ENCODE measurements around the gene HES6.
"Not testable (repeated sequence)": the region's sequence is repeated elsewhere in the genome, so short reads cannot be mapped to it uniquely, and the experiment has no call there.

Gene HES6

DNA sequence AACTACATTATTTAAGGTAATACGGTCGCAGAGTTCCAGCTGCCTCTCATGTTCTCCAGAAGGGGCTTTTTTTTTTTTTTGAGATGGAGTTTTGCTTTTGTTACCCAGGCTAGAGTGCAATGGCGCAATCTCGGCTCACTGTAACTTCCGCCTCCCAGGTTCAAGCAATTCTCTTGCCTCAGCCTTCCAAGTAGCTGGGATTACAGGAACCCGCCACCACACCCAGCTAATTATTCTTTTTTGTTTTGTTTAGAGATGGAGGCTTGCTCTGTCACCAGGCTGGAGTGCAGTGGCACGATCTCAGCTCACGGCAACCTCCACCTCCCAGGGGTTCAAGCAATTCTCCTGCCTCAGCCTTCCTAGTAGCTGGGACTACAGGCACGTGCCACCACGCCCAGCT, 33.6 kb upstream of the HES6 start:
- DNase-seq (ENCODE audit: low read depth in 2 of 2) = not testable (repeated sequence)

GRCh38 chr2:238272156-238272555, 32.3 kb upstream of the HES6 start:
- DNase-seq (ENCODE audit: low read depth in 2 of 2) = no peak

DNA sequence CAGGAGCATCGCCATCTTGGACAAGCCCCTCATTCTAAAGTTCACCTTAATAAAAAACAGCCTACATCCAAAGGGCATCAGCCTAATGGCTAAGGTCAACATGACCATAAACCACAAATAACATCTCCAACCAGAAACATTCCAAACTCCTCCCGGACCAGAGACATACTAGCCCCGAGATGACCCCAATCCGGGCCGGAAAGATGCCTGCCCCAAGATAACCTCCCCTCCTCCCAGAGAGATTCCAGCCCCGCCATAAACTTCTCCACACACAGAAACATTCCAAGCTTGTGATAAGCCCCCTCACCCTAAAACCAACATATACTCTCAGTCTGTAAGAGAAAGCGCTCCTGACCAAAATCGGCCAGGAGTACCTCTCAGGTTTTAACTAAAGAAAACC, 31.8 kb upstream of the HES6 start:
- not testable (repeated sequence) for DNase-seq (ENCODE audit: low read depth in 2 of 2)

DNA sequence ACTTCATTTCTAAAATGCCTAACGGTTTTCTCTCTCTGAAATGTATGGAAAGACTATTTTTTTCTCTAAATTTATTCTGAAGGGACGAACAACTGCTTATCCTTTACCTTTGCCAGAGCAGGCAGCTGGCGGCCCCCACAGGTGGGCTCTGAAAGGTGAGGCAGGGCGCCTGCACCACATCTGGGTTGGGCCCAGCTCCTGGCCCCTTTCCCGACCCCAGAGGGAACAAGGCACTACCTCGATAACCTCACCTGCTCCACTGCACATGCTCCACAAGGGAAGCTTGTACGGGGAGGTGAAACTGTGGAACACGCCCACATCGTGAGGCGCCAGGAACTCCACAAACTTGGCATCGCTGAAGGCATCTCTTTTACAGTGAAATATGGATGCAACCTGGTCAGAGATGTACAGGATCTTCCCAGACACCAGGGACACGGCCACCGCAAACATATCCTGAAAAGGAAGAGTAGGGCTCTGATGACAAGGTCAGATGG, 31.3 kb upstream of the HES6 start:
- DNase-seq (ENCODE audit: low read depth in 2 of 2) = no peak

DNA sequence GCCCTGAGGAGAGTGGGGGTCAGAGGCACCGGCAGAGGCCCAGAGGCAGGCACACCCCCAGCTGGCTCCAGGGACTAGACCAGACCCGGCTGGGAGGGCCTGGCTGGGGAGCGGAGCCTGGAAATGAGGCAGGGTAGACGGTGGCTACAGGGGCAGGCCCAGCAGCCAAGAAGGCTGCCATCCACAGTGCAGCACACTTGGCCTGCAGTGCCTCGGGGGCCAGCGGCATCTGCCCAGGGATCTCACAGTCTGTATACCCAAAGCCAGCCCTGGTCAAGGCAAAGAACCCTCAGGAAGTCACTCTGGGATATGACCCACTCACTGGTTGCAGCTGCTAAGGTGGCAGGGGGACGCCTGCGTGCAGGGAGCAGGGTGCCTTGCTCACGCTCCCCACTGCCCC, 30.8 kb upstream of the HES6 start:
- DNase-seq (ENCODE audit: low read depth in 2 of 2) = no peak

DNA sequence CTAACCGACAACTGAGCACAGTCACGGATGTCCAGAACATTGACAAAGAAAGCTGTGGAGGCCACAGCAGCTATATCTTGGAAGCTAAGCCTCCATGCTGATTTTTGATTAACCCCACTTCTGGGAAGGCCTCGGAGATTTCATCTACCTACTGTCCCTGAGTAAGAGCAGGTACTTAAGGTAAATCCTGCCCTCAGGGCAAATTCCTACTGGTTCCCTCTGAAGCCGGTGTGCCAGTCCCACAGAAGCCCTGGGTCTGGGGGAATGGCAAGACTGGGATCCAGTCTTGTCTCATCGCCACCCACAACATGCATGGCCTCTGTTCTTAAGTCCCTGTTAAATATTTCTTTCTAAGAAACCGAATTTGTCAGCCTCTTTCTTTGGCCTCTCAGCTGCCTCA, 29.9 kb upstream of the HES6 start:
- no peak for DNase-seq (ENCODE audit: low read depth in 2 of 2)

DNA sequence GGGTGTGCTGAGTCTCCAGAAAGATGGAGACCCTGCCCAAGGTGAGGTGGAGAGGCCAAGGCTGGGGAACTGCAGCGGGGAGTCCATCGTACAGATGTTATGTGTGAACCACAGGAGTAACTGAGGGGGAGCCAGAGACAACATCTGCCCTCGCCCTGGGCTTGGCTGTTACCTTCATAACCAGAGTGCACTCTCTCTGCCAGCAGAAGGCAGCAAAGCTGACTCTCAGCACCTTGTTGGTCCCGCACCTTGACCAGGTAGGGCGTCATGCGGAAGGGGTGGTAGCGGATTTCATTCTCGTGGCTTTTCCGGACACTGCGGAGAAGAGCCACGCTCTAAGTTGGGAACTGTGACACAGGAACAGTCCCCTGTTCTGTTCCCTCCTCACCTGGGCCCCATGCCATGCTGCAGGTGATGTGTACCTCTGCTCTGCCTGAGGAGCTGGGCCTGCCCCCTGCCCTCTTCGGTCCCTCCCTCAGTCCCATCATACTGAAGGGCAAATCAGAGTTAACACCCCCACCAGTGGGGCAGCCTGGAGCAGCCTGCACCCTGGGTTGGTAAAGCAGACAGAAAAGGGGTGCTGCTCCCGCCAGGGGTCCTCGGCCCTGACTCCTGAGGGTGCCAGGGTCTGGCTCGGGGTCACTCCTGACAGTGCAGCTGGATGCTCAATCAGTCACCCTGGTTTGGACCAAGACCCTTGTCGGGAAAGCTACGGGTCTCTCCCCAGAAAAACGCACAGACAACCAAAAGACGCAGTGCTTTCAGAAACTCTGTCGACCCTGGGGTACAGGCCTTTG, 28.2 kb upstream of the HES6 start:
- DNase-seq (ENCODE audit: low read depth in 2 of 2) = no peak

- no peak for DNase-seq (ENCODE audit: low read depth in 2 of 2)
These were observed 27.5 kb upstream of the HES6 start for GRCh38 chr2:238267341-238267710.

GRCh38 chr2:238265605-238266004, 25.8 kb upstream of the HES6 start:
- no peak for DNase-seq (ENCODE audit: low read depth in 2 of 2)

DNA sequence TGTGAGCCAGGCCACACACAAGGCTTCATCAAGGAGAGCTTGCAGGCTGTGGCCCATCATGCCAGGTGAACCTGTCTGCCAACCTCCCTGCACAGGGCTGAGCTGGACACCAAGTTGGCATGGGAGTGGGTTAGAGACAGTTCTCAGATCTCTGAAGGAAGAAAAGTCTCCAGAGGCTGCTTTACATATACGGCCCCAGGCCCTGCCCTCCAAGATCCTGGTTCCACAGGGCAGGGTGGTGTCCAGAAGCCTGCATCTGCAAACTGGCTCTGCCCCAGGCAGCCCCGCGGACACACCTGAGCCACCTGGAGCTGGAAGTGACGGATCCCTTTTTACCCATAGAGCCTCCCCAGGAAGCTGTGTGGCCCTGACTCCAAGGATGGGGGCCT, 24.2 kb upstream of the HES6 start:
- no peak for DNase-seq (ENCODE audit: low read depth in 2 of 2)

- DNase-seq (ENCODE audit: low read depth in 2 of 2) = peak; percentile 43 to 65
These were observed 23.6 kb upstream of the HES6 start for GRCh38 chr2:238263204-238264071.

DNA sequence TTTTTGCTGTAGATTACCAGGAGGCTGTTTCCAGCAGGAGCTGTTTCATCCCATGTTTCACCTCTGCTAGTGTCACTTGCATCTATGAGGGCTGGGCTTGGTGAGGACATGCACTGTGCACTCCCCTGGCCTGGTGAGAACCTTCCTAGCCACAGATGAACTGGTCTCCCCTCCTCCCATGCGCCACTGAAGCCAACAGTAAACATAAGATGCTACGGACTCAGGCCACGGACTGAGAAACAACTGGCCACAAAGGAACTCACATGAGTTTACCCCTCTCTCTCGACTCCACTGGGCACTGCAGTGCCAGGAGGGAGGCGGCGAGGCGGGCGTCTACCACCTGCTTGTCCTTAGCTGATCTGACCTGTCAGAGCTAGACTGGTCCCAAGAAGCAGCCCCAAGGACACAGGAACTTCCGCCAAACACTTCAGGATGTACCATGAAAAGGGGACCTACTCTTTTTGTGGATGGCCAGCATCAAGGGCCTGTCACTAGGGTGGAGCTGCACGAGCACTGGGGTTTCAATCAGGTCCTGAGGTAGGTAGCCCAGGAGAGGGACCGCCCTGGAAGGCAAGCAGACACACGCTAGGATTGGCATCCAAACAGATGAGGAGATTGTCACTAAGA, 22.8 kb upstream of the HES6 start:
- DNase-seq (ENCODE audit: low read depth in 2 of 2) = no peak

DNA sequence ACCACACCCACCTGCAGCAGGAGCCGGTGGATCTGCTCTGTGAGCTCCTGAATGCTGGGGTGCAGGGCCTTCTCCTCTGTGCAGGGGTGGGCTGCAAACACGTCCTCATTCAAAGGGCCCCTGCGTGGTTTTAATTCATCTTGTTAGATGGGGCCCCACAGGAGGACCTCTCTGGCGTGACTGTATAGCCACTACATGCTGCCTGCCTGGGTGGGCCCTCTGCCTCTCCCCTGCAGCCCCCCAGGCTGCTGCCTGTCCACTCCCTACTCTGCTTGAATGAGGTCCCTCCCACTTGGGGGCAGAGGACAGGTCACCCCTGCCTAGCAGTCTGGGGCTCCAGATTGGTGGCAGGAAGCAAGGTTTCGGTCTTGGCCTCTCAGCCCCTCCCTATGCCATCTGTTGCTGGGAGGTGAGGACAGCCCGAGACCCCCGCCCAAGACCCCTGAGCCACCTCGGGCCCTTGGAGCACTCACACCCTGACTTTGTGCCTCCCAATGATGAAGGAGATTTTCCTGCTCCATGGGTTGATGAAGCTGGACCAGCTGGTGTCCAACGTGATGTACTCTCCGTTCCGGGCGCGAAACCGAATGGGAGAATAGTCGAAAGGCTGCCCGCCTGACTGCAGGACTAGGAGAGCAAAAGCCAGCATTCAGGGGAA, 22.0 kb upstream of the HES6 start:
- no peak for DNase-seq (ENCODE audit: low read depth in 2 of 2)

DNA sequence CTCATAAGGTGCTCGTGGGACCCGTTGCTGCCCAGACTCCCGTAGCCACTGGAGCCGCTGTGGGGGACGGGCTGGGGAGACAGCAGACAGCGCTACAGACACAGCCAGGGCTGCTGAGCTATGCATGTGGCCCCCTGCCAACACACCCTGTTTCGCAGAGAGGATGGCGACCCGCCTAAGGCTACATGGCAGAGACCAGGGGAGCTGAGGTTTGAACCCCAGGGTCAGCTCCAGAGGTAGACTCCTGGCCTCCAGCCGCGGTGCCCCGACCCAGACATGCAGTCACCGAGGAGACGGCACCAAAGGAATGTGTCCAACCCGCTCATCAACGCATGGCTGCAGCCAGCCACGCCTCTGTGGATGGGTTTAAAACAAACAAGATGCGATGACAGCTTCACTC, 21.0 kb upstream of the HES6 start:
- no peak for DNase-seq (ENCODE audit: low read depth in 2 of 2)

DNA sequence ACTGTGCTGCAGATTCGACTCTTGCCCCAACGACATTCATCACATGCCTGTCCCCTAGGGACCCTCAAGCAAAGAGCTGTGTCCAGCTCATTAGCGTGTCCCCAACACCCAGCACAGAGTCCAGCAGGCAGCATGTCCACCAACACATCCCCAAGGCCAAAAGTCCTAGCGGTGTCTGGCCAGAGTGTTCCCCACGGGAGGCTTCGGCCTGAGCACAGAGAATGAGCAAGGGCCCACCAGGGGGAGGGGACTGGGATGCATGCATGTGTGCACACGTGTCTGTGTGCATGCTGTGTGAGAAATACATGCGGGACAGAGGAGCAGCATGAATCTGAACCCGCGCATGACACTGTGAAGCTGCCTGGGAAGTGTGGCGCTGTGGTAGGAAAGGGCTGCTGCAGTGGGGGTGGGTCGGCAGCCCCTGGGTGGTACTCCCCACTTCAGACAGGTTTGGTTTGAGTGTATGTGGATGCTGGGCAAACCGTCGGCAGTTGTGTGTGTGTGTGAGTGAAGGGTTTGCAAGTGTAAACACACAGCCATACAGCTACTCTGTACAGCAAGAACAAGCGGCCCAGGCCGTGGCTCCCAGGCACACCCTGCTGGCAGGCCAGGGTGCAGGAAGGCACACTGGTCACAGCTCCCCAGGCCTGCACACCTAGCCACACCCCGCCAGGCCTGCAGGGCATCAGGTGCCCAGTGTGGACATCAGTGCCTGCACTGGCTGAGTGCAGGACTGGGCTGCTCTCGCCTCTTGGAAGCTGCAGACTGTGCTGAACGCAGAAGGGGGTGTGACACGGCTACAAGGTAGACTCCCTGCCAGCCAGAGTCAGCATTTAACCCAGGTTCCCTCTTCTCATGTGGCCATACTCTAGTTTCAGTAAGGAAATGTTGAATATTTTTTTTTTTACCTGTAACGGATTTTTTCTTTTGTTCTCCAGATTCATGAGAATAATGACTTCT, 19.5 kb upstream of the HES6 start:
- DNase-seq (ENCODE audit: low read depth in 2 of 2) = no peak

DNA sequence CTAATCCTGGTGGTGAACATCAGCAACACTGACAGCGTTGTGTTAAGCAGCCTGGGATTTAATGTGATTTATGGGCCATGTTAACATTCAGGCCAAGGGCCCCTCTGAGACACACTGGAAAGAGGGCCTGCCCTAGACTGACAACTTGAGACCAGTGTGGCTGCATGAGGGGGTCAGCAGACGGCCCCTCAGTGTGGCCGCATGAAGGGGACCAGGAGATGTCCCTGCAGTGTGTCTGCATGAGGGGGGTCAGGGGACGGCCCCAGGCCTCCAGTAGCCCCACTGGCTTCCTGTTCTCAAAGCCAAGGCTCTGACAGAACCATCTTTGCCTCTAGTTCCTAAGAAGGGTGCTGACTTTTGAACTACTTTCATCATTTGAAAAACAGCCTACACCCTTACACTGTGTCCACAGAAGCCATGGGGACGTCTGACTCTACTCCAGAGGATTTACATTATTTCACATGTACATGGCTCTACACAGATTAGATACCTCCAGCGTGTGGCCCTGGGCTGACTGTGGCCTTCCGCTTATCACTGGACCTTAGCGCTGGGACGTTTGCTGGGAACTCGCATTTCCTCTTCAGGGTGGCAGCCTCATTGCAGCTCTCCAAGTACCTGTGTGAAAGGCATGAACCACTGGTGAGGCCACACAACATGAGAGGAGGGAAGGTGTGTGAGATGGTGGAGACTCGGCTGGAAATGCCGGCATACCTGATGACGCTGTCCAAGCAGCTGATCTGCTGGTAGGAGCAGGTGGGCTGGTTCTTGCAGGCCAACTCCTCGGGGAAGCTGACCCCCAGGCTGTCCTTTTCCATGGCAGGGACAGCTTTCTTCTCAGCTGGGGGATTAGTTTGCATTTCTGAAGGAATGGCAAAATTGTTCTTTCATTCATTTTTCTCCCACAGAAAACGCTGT, 18.2 kb upstream of the HES6 start:
- no peak for DNase-seq (ENCODE audit: low read depth in 2 of 2)

DNA sequence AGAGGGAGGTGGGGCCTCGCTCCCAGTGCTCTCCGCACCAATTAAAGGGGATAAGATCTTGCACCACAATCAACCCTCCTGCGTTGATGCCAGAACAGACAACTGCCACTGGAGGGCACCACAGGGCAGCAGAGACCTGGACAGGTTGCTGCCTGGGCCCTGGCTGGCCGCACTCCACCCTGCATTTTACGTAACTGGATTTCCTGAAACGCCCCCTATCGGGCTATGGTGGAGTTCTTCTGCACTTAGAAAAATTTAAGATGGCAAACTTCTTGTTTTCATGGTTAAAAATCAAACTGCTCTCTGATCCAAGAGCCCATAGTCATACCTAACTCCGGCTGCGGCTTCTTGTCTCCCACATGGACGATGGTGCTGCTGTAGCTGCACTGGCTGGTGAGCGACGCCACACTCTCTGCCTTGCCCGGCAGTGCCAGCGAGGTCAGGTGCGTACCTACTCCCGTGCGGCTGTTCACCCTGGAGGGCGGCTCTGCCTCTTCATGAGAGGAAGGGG, 16.8 kb upstream of the HES6 start:
- peak; percentile 32 to 64 for DNase-seq (ENCODE audit: low read depth in 2 of 2)

- no peak for DNase-seq (ENCODE audit: low read depth in 2 of 2)
These were observed 16.3 kb upstream of the HES6 start for GRCh38 chr2:238256111-238256510.

DNA sequence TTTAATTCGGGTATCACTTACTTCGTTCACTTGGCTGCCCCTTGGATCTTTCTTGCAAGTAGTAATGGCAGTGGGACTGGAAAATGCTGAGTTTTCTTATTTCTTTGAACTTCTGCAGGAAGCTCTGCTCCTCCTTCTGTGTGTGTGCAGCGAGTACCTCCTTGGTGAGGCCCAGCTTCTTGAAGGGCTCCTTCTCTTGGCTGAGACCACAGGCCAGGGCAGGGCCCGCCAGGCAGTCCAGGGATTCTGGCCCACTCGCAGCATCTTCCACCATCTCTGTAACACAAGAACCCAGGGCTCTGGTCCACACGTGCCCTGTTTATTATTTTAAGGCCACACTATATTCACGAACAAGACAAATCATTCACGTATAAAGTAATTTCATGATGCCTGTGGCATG, 15.8 kb upstream of the HES6 start:
- DNase-seq (ENCODE audit: low read depth in 2 of 2) = no peak

DNA sequence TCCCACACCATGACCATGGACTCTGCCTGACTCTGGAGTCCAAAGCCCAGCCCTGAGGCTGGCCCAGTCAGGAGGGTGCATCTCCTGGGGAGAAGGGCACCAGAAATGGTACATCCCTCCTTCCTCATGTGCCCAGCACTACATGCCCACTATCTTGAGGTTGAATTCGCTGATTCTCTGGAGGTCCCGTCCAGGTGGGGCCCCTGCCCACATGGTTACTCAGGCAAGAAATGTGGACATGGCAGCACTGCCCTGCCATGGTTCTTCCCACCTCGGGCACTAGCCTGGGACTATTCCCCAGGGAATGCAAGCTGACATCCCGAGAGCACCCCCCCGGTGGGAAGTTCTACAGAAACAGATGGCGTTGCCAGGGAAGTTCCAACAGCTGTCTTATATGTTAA, 15.3 kb upstream of the HES6 start:
- DNase-seq (ENCODE audit: low read depth in 2 of 2) = no peak
